Activated CD8-positive, alpha-beta memory T cell treated with anti-CD3 and anti-CD28 coated beads, Interleukin-2, amount 50 U/mL, for 4 hours (primary cell): ENCODE measurements around the gene COL4A1.

Experiments used
- DNase-seq: peaks from one replicate; pipeline ENCODE4 v3.0.0-alpha.2; 2020

COL4A1 gene

DNA sequence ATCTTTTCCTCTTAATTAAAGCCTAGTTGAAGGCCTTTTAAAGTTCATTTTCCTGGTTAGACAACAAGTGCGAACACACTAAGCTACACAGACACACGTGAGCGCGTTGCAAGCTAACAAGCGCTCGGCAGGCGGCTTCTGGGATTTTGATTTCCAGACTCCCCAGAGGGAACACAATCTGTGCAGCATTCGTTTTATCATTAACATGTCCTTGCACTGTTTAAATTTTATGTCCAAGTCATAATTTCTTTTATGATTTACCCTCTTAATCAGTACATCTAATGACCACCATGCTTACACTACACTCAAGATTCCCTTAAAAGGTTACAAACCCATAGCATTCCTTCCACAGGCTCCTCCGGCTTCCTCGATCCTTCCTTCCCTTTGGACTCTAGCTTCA, 16.8 kb downstream of the COL4A1 start:
- DNase-seq, result no peak

DNA sequence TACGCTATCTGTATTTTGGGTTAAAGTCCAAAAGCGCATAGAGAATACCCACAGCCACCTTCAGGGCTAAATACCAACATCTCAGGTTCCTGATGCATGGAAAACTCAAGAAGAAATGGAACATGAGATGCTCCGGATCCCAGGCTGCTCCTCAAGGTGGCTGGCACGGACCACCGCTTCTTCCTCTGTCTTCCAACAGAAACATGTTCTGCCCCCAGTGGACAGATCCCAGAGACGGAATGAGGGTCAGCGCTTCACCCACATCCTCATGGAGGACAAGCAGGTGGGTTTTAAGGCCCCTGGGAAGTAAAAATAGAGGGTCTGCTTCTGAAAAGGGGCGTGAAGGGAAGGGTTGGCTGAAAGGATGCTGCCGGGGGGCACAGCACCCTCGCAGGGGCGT, 17.3 kb downstream of the COL4A1 start:
- DNase-seq, result no peak

- no peak for DNase-seq
These were observed 17.8 kb downstream of the COL4A1 start for GRCh38 chr13:110289174-110289573.

GRCh38 chr13:110286833-110287819, 19.8 kb downstream of the COL4A1 start:
- no peak for DNase-seq

GRCh38 chr13:110285991-110286832, 20.7 kb downstream of the COL4A1 start:
- DNase-seq, result no peak

- DNase-seq, result no peak
These were observed 22.0 kb downstream of the COL4A1 start for GRCh38 chr13:110284779-110285484.

GRCh38 chr13:110283736-110284517, 23.0 kb downstream of the COL4A1 start:
- DNase-seq, result no peak

GRCh38 chr13:110282316-110282841, 24.6 kb downstream of the COL4A1 start:
- no peak for DNase-seq

- DNase-seq, result no peak
These were observed 25.2 kb downstream of the COL4A1 start for GRCh38 chr13:110281736-110282135.

GRCh38 chr13:110280985-110281688, 25.8 kb downstream of the COL4A1 start:
- no peak for DNase-seq

- DNase-seq, result no peak
These were observed 26.6 kb downstream of the COL4A1 start for GRCh38 chr13:110280231-110280813.

GRCh38 chr13:110279684-110280083, 27.3 kb downstream of the COL4A1 start:
- no peak for DNase-seq

GRCh38 chr13:110278859-110279258, 28.1 kb downstream of the COL4A1 start:
- no peak for DNase-seq

- DNase-seq, result no peak
These were observed 29.5 kb downstream of the COL4A1 start for GRCh38 chr13:110277357-110277975.

DNA sequence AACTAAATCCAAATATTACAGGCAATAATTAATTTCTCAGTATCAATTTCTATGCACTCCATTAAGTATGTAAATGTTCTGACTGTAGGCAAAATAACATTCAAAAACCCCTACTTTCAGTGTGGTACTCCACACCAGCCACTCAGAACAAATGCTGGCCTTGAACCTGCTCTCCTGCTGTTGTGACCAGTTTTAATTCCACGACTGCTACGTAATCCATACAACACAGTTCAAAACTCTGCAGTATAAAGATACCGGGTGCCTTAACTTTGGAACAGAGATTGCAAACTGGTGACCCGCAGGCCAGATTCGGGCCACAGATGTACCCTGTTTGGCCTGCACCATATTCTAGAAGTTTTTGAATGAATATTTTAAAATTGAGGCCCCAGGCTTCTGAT, 30.4 kb downstream of the COL4A1 start:
- no peak for DNase-seq

DNA sequence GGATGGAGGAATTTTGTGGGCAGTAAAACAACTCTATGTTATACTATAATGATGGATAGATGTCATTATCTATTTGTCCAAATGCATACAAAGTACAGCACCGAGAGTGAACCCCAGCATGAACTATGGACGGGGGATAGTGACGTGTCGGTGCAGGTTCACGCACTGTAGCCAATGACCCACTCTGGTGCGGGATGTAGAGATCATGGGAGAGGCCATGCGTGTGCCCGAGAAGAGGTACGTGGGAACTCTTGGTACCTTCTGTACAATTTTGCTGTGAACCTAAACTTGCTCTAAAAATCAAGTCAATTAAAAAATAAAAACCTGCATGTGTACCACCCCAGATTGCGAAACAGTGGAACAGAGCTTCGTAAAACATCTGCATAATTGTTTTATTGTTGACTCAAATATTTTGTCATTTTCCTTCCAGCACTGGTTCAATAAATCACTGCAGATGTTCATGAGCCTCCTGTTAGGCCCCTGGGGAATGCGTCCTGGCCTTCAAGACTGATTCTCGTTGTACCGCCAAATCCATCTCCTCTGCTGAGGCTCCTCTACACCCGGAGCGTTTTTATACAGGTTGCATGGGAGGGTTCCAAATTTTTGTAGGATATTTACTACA, 30.9 kb downstream of the COL4A1 start:
- DNase-seq, result no peak

DNA sequence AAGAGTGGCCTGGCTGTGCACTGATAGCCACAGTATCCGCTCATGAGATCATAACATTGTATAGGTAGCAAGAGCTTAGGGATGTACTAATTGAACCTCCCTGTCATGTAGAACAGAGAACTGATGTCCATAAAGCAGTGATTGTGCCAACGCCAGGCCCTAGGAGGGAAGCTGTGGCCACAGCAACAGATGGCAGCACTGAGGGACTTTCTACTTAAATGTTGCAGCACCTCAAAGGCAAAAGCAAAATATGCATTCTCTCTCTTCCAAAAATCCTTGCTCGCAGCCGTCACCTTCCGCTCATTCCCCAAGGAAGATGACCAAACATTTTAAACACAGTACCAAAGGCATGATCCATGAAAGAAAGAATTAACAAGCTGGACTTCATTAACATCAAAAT, 32.3 kb downstream of the COL4A1 start:
- DNase-seq, result no peak

DNA sequence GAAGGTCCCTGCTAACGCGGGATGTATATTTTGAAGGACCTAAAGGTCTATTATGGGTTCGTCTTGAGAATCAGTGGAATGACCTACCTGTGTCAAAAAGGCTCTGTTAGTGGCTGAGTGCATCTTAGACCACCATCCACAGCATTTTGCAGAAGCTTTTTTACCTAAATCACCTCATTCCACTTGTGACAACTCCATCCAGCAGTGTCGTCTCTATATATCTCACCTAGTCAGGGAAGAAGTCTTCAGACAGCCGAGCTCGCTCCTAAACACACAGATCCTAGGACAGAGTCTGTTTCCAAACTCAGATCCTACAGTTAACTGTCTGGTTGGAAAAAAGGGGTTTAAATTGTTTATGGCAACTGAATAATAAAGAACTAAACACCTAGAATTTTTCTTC, 33.7 kb downstream of the COL4A1 start:
- DNase-seq, result no peak

DNA sequence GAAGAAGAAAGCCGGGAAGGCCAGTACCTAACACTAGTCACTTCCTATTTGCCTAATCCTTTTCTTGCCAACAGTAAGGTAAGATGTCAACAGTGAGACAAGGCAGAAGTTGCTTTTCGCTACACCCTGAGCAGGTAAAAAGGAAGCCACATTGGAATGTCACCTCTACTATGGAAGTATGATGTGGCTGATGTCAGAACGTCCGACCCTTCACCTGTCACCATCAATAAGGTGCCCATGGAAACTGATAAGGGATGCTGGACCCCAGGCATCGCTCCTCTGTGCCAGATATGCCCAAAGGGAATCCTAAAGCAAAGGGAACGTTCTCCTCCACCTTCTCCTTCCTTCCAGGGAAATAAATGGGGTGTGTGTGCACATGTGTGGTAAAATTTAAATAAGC, 34.3 kb downstream of the COL4A1 start:
- no peak for DNase-seq

DNA sequence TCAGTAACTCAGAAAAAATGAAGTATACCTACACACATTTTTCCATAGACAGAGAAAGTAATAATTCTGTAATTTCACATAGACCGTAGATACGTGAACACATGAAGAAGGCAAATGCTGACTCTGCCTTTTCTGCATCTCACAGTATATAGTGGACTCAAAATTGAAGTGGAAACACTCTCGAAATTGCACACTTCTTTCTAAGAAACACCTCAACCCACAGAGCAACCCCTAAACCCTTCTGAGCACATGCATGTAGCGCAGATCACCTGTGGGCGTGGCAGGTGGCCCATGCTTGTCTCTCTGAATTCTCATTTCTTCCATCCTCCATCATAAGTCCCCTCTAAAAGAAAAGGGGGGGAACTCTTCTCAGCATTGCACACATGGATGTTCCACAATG, 34.7 kb downstream of the COL4A1 start:
- no peak for DNase-seq
